CD4-positive, alpha-beta memory T cell (primary cell): ENCODE results near the gene SPAG6. TPM values are rescaled to one million over a fixed set of nuclear protein-coding genes. Genes with fewer than 3 reads are reported as not detected.
A peak's percentile ranks its signal among the peaks of the same experiment; 100 is the strongest.

Experiments used
- CTCF ChIA-PET: fragments of 350-600 bp; sonication (Branson Sonifier 250); formaldehyde crosslinking; loops from one replicate; lab custom pipeline; 2021; ENCODE audit warnings: inconsistent platforms; ENCODE audit not compliant: partially characterized antibody; lab: Charles Lee
- POLR2A ChIA-PET: fragments of 350-600 bp; sonication (Branson Sonifier 250); formaldehyde crosslinking; loops from one replicate; lab custom pipeline; 2021; ENCODE audit not compliant: partially characterized antibody; lab: Charles Lee
- DNase-seq, 5 donors: peaks; one replicate each; pipeline versions ENCODE4 v3.0.0 to v3.0.0-alpha.2; 2020 to 2022; ENCODE audit warnings: mixed read lengths in 1 of 5
- H3K27ac ChIP-seq: one replicate; pipeline ENCODE4 v1.7.0; 2013; ENCODE audit warnings: low read depth, low read length
- H3K27me3 ChIP-seq: 2 replicates; pipeline ENCODE4 v1.7.0; 2013; ENCODE audit warnings: mild to moderate bottlenecking, low read length, moderate library complexity; ENCODE audit not compliant: insufficient read depth
- H3K36me3 ChIP-seq: 2 replicates; pipeline ENCODE4 v1.7.0; 2013; ENCODE audit warnings: mild to moderate bottlenecking, low read length, moderate library complexity; ENCODE audit not compliant: insufficient read depth
- H3K4me1 ChIP-seq: 2 replicates; pipeline ENCODE4 v1.7.0; 2013; ENCODE audit warnings: mild to moderate bottlenecking, low read length, moderate library complexity; ENCODE audit not compliant: insufficient read depth
- H3K4me3 ChIP-seq, 2 donors: one replicate each; pipeline ENCODE4 v1.7.0; 2013; ENCODE audit warnings: low read length in 2 of 2, mild to moderate bottlenecking in 1 of 2
- H3K9me3 ChIP-seq, 2 donors: one replicate each; pipeline ENCODE4 v1.7.0; 2013; ENCODE audit warnings: low read length in 2 of 2, control low read depth in 1 of 2; ENCODE audit not compliant: control insufficient read depth in 1 of 2
- H3K27ac Mint-ChIP-seq, 7 donors: one replicate each; pipeline ENCODE4 v1.8.0; 2020 to 2021; ENCODE audit warnings: mixed read lengths in 7 of 7, mild to moderate bottlenecking in 6 of 7, inconsistent platforms in 3 of 7, moderate library complexity in 3 of 7
- H3K27me3 Mint-ChIP-seq, 2 donors: one replicate each; pipeline ENCODE4 v1.8.0; 2020 to 2021; ENCODE audit warnings: mixed read lengths in 2 of 2
- H3K36me3 Mint-ChIP-seq, 2 donors: one replicate each; pipeline ENCODE4 v1.8.0; 2020 to 2021; ENCODE audit warnings: mixed read lengths in 2 of 2, inconsistent platforms in 1 of 2, mild to moderate bottlenecking in 1 of 2
- H3K4me1 Mint-ChIP-seq, 4 donors: one replicate each; pipeline ENCODE4 v1.8.0; 2020 to 2021; ENCODE audit warnings: mixed read lengths in 4 of 4, mild to moderate bottlenecking in 1 of 4
- H3K4me3 Mint-ChIP-seq, 8 donors: one replicate each; pipeline ENCODE4 v1.8.0; 2020 to 2021; ENCODE audit warnings: mixed read lengths in 8 of 8, mild to moderate bottlenecking in 7 of 8, moderate library complexity in 6 of 8, inconsistent platforms in 3 of 8
- H3K9me3 Mint-ChIP-seq, 8 donors: one replicate each; pipeline ENCODE4 v1.8.0; 2020 to 2021; ENCODE audit warnings: mixed read lengths in 8 of 8, mild to moderate bottlenecking in 5 of 8, inconsistent platforms in 3 of 8, moderate library complexity in 1 of 8
- intact Hi-C: fragments of 100-400 bp; cut with micrococcal nuclease; formaldehyde crosslinking; loops from one replicate; pipeline ENCODE4 v1.15.1; 2023
- polyA plus RNA-seq, 2 donors: library from polyadenylated mRNA; unstranded; fragments of 300-500 nt; fragmentation: Illumina TruSeq; gene quantifications; one replicate each; pipeline ENCODE4 v1.2.3, GENCODE V29; 2021
- total RNA-seq, 2 experiments: library from RNA; stranded (reverse); gene quantifications; one replicate each; pipeline ENCODE4 v1.2.3, GENCODE V29; 2021

SPAG6 gene
- total and polyA plus RNA-seq, 4 experiments from 2014 or later = not detected

DNA sequence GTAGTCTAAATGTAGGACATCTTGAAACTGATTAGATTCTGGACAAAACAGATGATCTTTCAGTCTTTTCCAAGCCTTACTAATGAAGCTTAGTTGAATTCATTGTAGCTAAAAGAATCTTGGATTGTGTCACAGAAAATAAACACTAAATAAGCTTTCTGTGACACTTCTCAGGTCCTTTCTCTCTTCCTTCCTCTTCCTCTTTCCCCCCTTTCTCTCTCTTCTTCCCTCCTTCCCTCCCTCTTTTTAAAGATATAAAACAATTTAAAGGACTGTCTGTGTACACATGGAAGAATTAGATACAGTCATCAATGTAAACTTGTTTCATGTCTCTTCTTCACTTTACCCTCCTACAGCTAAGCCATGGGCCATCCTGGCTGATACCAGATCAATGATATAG is 34.4 kb upstream of the SPAG6 start:
- Histone ChIP-seq H3K4me3 (no peak overlapping the region), H3K4me1 (peaks cover 7% of the 10 kb centered on the region), H3K9me3 (no peaks in the 10 kb centered on the region), H3K27me3 (no peaks in the 10 kb centered on the region), H3K36me3 (no peaks in the 10 kb centered on the region), H3K27ac (no peak overlapping the region)
- no peak for DNase-seq
- H3K27me3 Mint-ChIP-seq = peaks cover 1 to 4% of the 10 kb centered on the region in 2 donors
- H3K36me3 Mint-ChIP-seq = peaks cover 0 to 3% of the 10 kb centered on the region in 2 donors
- no peak overlapping the region for H3K4me3 Mint-ChIP-seq
- peaks cover 0 to 2% (median 0%) of the 10 kb centered on the region in 8 donors for H3K9me3 Mint-ChIP-seq
- peaks cover 7 to 13% (median 9%) of the 10 kb centered on the region in 4 donors for H3K4me1 Mint-ChIP-seq
- CTCF ChIA-PET = no interaction called here
- intact Hi-C loops = no loop called here
- H3K27ac Mint-ChIP-seq = peak overlapping the region in 1 of 7 donors; percentile 9
- POLR2A ChIA-PET = interaction anchor here (0.7 to 1.3 kb wide), 2 partner anchors 52 to 126 kb away, joined by 3 to 6 read pairs; no protein-coding TSS in a partner anchor

DNA sequence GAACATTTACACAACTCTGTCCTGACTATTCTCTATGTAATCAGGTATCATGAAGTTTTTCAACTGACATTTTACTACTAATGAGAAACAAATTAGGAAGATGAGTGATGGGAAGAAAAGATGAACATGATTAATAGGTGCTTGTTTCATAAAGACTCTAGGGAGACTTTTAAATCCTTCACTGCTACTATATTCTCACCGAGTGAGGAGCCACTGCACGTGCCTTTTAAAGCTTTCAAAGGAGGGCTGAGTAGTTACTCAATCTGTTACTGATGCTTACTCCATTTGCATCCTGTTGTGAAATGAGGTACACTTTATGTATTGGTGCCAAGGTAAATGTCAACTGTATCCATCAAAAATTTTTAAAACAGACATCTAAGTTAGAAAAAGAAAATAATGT is 30.4 kb upstream of the SPAG6 start:
- ChIA-PET POLR2A (interaction anchor here (0.9 to 5.4 kb wide), 8 partner anchors 10 to 311 kb away, joined by 3 to 97 read pairs (median 30); partner anchors contain the start of gene DNAJC1), CTCF (interaction anchor here (1.1 to 2.2 kb wide), 5 partner anchors 24 to 321 kb away, joined by 3 to 10 read pairs (median 6); no protein-coding TSS in a partner anchor)
- DNase-seq = no peak
- peaks cover 18 to 45% (median 25%) of the 10 kb centered on the region in 4 donors for H3K4me1 Mint-ChIP-seq
- H3K27me3 ChIP-seq = no peaks in the 10 kb centered on the region
- peaks cover 0 to 5% of the 10 kb centered on the region in 2 donors for H3K36me3 Mint-ChIP-seq
- H3K9me3 Mint-ChIP-seq = no peaks in the 10 kb centered on the region
- no peak overlapping the region for H3K27ac ChIP-seq
- no peak overlapping the region for H3K4me3 ChIP-seq
- H3K27me3 Mint-ChIP-seq = peaks cover 0 to 1% of the 10 kb centered on the region in 2 donors
- no peaks in the 10 kb centered on the region for H3K9me3 ChIP-seq
- H3K4me3 Mint-ChIP-seq = peak overlapping the region; percentile 88 to 99 (median 98)
- H3K4me1 ChIP-seq = peaks cover 34% of the 10 kb centered on the region
- H3K27ac Mint-ChIP-seq = peak overlapping the region in 2 of 7 donors; percentile 89 to 97
- intact Hi-C loops = loop anchor here (5.0 kb wide), 1 partner anchor 293 kb away; no protein-coding TSS in a partner anchor
- no peaks in the 10 kb centered on the region for H3K36me3 ChIP-seq

DNA sequence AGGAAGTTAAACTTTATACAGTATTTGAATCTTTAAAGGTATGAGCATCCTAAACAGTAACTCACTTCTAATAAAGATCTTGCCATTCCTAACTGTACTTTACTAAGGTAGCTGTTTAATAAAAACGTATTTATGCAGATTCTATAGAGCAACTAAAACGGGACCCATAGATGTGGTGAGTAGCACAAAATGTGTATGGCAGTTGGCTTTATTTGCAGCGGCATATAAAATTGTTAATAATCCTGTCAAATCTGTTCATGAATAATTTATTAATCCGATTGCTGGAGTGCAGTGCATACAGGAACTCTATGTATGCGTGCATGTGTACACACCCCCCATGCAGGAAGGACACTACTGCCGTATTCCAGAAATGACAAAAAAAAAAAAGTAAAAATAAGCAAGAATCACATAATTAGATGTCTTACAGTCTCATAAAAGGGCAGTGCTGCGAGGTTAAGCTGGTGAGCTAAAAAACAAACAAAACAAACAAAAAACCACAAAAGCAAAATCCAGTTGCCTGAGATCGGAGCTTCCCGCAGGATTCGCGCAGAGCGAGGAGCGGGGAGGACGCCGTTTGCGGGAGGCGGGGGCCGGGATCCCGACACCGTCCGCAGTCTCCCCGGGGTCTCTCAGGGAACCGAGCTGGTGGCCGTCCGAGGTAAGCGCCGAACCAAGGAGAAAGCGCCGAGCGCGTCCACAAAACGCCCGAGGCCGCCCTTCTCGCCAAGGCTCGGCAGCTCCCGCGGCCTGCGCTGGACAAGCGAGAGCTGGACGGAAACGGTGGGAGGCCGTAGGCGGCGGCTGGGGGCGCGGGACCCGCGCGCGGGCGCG is 29.6 kb upstream of the SPAG6 start:
- Mint-ChIP-seq H3K9me3 (no peaks in the 10 kb centered on the region), H3K36me3 (peaks cover 0 to 9% of the 10 kb centered on the region in 2 donors), H3K27ac (peak overlapping the region; percentile 89 to 98 (median 98)), H3K27me3 (peaks cover 3 to 4% of the 10 kb centered on the region in 2 donors), H3K4me1 (peaks cover 22 to 50% (median 29%) of the 10 kb centered on the region in 4 donors), H3K4me3 (peak overlapping the region; percentile 88 to 99 (median 98))
- Histone ChIP-seq H3K4me3 (peak overlapping the region; percentile 72 to 95), H3K27ac (peak overlapping the region; percentile 71), H3K36me3 (no peaks in the 10 kb centered on the region), H3K9me3 (no peaks in the 10 kb centered on the region), H3K27me3 (no peaks in the 10 kb centered on the region), H3K4me1 (peaks cover 37% of the 10 kb centered on the region)
- CTCF ChIA-PET = interaction anchor here (0.7 to 2.2 kb wide), 13 partner anchors 8 to 322 kb away, joined by 3 to 10 read pairs (median 3); no protein-coding TSS in a partner anchor
- intact Hi-C loops = loop anchor here (1.0 to 5.0 kb wide), 7 partner anchors 18 to 781 kb away; partner anchors contain the start of genes DNAJC1 and MLLT10
- POLR2A ChIA-PET = interaction anchor here (0.6 to 5.4 kb wide), 21 partner anchors 10 to 790 kb away, joined by 3 to 97 read pairs (median 4); partner anchors contain the start of genes DNAJC1 and PIP4K2A
- DNase-seq = no peak

- Mint-ChIP-seq H3K4me1 (peaks cover 22 to 50% (median 29%) of the 10 kb centered on the region in 4 donors), H3K27me3 (peaks cover 3 to 4% of the 10 kb centered on the region in 2 donors), H3K4me3 (peak within 1 kb of the TSS; percentile 94 to 99 (median 98)), H3K36me3 (peaks cover 0 to 10% of the 10 kb centered on the region in 2 donors), H3K9me3 (no peaks in the 10 kb centered on the region), H3K27ac (peak within 1 kb of the TSS; percentile 89 to 98 (median 98))
- intact Hi-C loops = loop anchor here (1.0 to 5.0 kb wide), 7 partner anchors 17 to 782 kb away; partner anchors contain the start of genes DNAJC1 and MLLT10
- Histone ChIP-seq H3K36me3 (no peaks in the 10 kb centered on the region), H3K27me3 (no peaks in the 10 kb centered on the region), H3K9me3 (no peaks in the 10 kb centered on the region), H3K27ac (peak within 1 kb of the TSS; percentile 71), H3K4me1 (peaks cover 37% of the 10 kb centered on the region), H3K4me3 (peak within 1 kb of the TSS; percentile 77 to 95)
- DNase-seq = peak; percentile 78 to 86 (median 82)
- POLR2A ChIA-PET = interaction anchor here (0.6 to 5.4 kb wide), 20 partner anchors 9 to 791 kb away, joined by 3 to 97 read pairs (median 4); partner anchors contain the start of genes DNAJC1, PIP4K2A and SKIDA1
- CTCF ChIA-PET = interaction anchor here (0.7 to 2.2 kb wide), 11 partner anchors 8 to 323 kb away, joined by 3 to 10 read pairs (median 4); no protein-coding TSS in a partner anchor
These were observed 28.8 kb upstream of the SPAG6 start, which contains the start of gene COMMD3 for GRCh38 chr10:22316286-22317075. COMMD3 (plus strand) TSS chr10:22316388; CDS start chr10:22316418, 30 bp downstream.

GRCh38 chr10:22317076-22317370 is 28.3 kb upstream of the SPAG6 start:
- no peaks in the 10 kb centered on the region for H3K27me3 ChIP-seq
- no peaks in the 10 kb centered on the region for H3K36me3 ChIP-seq
- H3K4me1 ChIP-seq = peaks cover 37% of the 10 kb centered on the region
- H3K9me3 Mint-ChIP-seq = no peaks in the 10 kb centered on the region
- peaks cover 22 to 51% (median 30%) of the 10 kb centered on the region in 4 donors for H3K4me1 Mint-ChIP-seq
- peak overlapping the region; percentile 89 to 97 (median 95) for H3K27ac Mint-ChIP-seq
- peaks cover 0 to 10% of the 10 kb centered on the region in 2 donors for H3K36me3 Mint-ChIP-seq
- peak overlapping the region; percentile 85 to 94 (median 92) for H3K4me3 Mint-ChIP-seq
- intact Hi-C loops = loop anchor here (5.0 kb wide), 1 partner anchor 295 kb away; no protein-coding TSS in a partner anchor
- no peaks in the 10 kb centered on the region for H3K9me3 ChIP-seq
- peak overlapping the region; percentile 71 for H3K27ac ChIP-seq
- no peak for DNase-seq
- peaks cover 3 to 4% of the 10 kb centered on the region in 2 donors for H3K27me3 Mint-ChIP-seq
- POLR2A ChIA-PET = interaction anchor here (0.7 to 5.4 kb wide), 13 partner anchors 8 to 791 kb away, joined by 3 to 97 read pairs (median 6); partner anchors contain the start of genes DNAJC1 and SKIDA1
- H3K4me3 ChIP-seq = peak overlapping the region; percentile 77 to 95
- CTCF ChIA-PET = interaction anchor here (1.5 to 2.2 kb wide), 3 partner anchors 120 to 323 kb away, joined by 6 to 8 read pairs (median 6); no protein-coding TSS in a partner anchor
